Stomach (tissue), 9 donors: ENCODE measurements around the gene TP73. TPM values are rescaled to one million over a fixed set of nuclear protein-coding genes. Genes with fewer than 3 reads are reported as not detected.

ENCODE experiments used
- DNase-seq, 2 donors: peaks; one replicate each; pipeline versions ENCODE4 v3.0.0 to v3.0.0-alpha.2; 2013 to 2019
- H3K27ac ChIP-seq, 5 donors: fragments of 200-600 bp in 4 of 5; sonication (generic) in 4 of 5; one replicate each; pipeline ENCODE4 v1.5.1; 2013 to 2019; ENCODE audit warnings: mild to moderate bottlenecking in 1 of 5, moderate library complexity in 1 of 5
- H3K27me3 ChIP-seq, 3 donors: fragments of 200-600 bp; sonication (generic); one replicate each; pipeline ENCODE4 v1.5.1; 2017 to 2019; ENCODE audit warnings: mixed run types in 1 of 3
- H3K36me3 ChIP-seq, 4 donors: fragments of 200-600 bp; sonication (generic); 1 replicate in 3 of 4; 2 replicates in 1 of 4; pipeline ENCODE4 v1.5.1; 2016 to 2019
- H3K4me1 ChIP-seq, 4 donors: fragments of 200-600 bp; sonication (generic); one replicate each; pipeline ENCODE4 v1.5.1; 2016 to 2019
- H3K4me3 ChIP-seq, 4 donors: fragments of 200-600 bp; sonication (generic) in 3 of 4; one replicate each; pipeline ENCODE4 v1.5.1; 2016 to 2019; ENCODE audit warnings: mild to moderate bottlenecking in 1 of 4
- H3K9me3 ChIP-seq, 4 donors: fragments of 200-600 bp; sonication (generic); one replicate each; pipeline ENCODE4 v1.5.1; 2016 to 2019
- CTCF ChIP-seq, 7 experiments: fragments of 450-650 bp in 4 of 7; fragments of 200-600 bp in 3 of 7; sonication (generic) in 3 of 7; IDR thresholded peaks; one replicate each; pipeline ENCODE4 v1.5.1; 2016 to 2019; ENCODE audit warnings: antibody characterized with exemption in 7 of 7, control low read depth in 2 of 7, mild to moderate bottlenecking in 1 of 7
- EP300 ChIP-seq: sonication (generic); formaldehyde crosslinking; IDR thresholded peaks from one replicate; pipeline ENCODE4 v1.6.1; 2017; ENCODE audit warnings: antibody characterized with exemption
- POLR2A ChIP-seq, 4 donors: fragments of 450-650 bp; IDR thresholded peaks; one replicate each; pipeline ENCODE4 v1.6.1; 2016; ENCODE audit warnings: antibody characterized with exemption in 4 of 4, control low read depth in 2 of 4, mild to moderate bottlenecking in 1 of 4, moderate library complexity in 1 of 4
- POLR2AphosphoS5 ChIP-seq, 3 donors: sonication (generic); formaldehyde crosslinking; IDR thresholded peaks; one replicate each; pipeline ENCODE4 v1.6.1; 2016; ENCODE audit warnings: antibody characterized with exemption in 3 of 3
- WGBS, 5 donors: extraction: QIAGEN DNeasy Blood & Tissue Kit in 3 of 5; methylation state at CpG; one replicate each; pipeline versions ENCODE4 v1.1.5 to v1.1.7; 2013 to 2018; 5-methylcytosine and 5-hydroxymethylcytosine counted together
- intact Hi-C: fragments of 100-400 bp; cut with DNase I; formaldehyde crosslinking; loops from one replicate; pipeline ENCODE4 v1.15.1; 2023; ENCODE audit warnings: low total_unique reads
- polyA plus RNA-seq, 3 donors: library from polyadenylated mRNA; stranded (reverse); fragments of 200-250 nt; gene quantifications; one replicate each; pipeline ENCODE4 v1.2.3, GENCODE V29; 2013
- total RNA-seq, 5 donors: library from RNA; depleted of rRNA; stranded (reverse); fragments of >200 nt; gene quantifications; one replicate each; pipeline versions ENCODE4 v1.1.0 to v1.2.3, GENCODE V29; 2014 to 2016
- donor health status: healthy with polysubstance abuse.
- donor health status: Bipolar disorder and iron deficiency.
- donor health status: healthy.

The TP73 gene
- total and polyA plus RNA-seq, 8 donors, result 0.25 to 9.8 (median 1.4) TPM; not detected in 4

GRCh38 chr1:3740042-3740441, 87.7 kb downstream of the TP73 start:
- H3K4me1 ChIP-seq, result peaks cover 0 to 16% (median 3%) of the 10 kb centered on the region in 4 donors
- intact Hi-C loops, result no loop called here
- H3K36me3 ChIP-seq, result peaks cover 33 to 100% (median 80%) of the 10 kb centered on the region in 4 donors
- no peak for DNase-seq
- no peak for TF ChIP-seq POLR2A (IDR thresholded peaks at IDR 0.05)
- no peak for TF ChIP-seq POLR2AphosphoS5 (IDR thresholded peaks at IDR 0.05)
- TF ChIP-seq EP300, result no peak
- no peak for TF ChIP-seq CTCF (IDR thresholded peaks at IDR 0.05)
- H3K4me3 ChIP-seq, result no peak overlapping the region
- H3K27ac ChIP-seq, result no peak overlapping the region
- 67 to 83% (median 78%) methylated on average over 7 to 9 of the region's 9 CpGs for WGBS, 5 donors
- H3K27me3 ChIP-seq, result no peaks in the 10 kb centered on the region
- H3K9me3 ChIP-seq, result no peaks in the 10 kb centered on the region

GRCh38 chr1:3740752-3741151, 88.4 kb downstream of the TP73 start:
- intact Hi-C loops, result no loop called here
- Histone ChIP-seq H3K27me3 (no peaks in the 10 kb centered on the region), H3K36me3 (peaks cover 33 to 95% (median 73%) of the 10 kb centered on the region in 4 donors)

GRCh38 chr1:3741566-3742438, 89.5 kb downstream of the TP73 start:
- no peak overlapping the region for H3K27ac ChIP-seq
- peaks cover 13 to 33% (median 20%) of the 10 kb centered on the region in 4 donors for H3K4me1 ChIP-seq
- H3K27me3 ChIP-seq, result no peaks in the 10 kb centered on the region
- intact Hi-C loops, result no loop called here
- no peak overlapping the region for H3K4me3 ChIP-seq
- WGBS, 5 donors, result 89 to 96% (median 91%) methylated on average over 21 to 22 of the region's 22 CpGs
- no peak for DNase-seq
- no peaks in the 10 kb centered on the region for H3K9me3 ChIP-seq
- no peak for TF ChIP-seq POLR2AphosphoS5 (IDR thresholded peaks at IDR 0.05)
- TF ChIP-seq EP300, result no peak
- TF ChIP-seq CTCF (IDR thresholded peaks at IDR 0.05), result no peak
- TF ChIP-seq POLR2A (IDR thresholded peaks at IDR 0.05), result no peak
- peaks cover 33 to 85% (median 63%) of the 10 kb centered on the region in 4 donors for H3K36me3 ChIP-seq

More at GRCh38 chr1:3740752-3741151, 88.4 kb downstream of the TP73 start:
- Histone ChIP-seq H3K27ac (no peak overlapping the region), H3K4me3 (no peak overlapping the region), H3K4me1 (peaks cover 2 to 23% (median 10%) of the 10 kb centered on the region in 4 donors), H3K9me3 (no peaks in the 10 kb centered on the region)
- TF ChIP-seq CTCF (IDR thresholded peaks at IDR 0.05) (no peak), POLR2A (IDR thresholded peaks at IDR 0.05) (no peak), EP300 (no peak), POLR2AphosphoS5 (IDR thresholded peaks at IDR 0.05) (no peak)
- 93 to 97% (median 96%) methylated on average over 13 of the region's 13 CpGs for WGBS, 5 donors
- no peak for DNase-seq

- H3K9me3 ChIP-seq, result no peaks in the 10 kb centered on the region
- WGBS, 5 donors, result 82 to 88% (median 86%) methylated on average over 24 of the region's 24 CpGs
- no peaks in the 10 kb centered on the region for H3K27me3 ChIP-seq
- no peak overlapping the region for H3K4me3 ChIP-seq
- peaks cover 33 to 76% (median 54%) of the 10 kb centered on the region in 4 donors for H3K36me3 ChIP-seq
- no peak for DNase-seq
- intact Hi-C loops, result no loop called here
- TF ChIP-seq POLR2A (IDR thresholded peaks at IDR 0.05) (no peak), EP300 (no peak), CTCF (IDR thresholded peaks at IDR 0.05) (no peak), POLR2AphosphoS5 (IDR thresholded peaks at IDR 0.05) (no peak)
- no peak overlapping the region for H3K27ac ChIP-seq
- peaks cover 16 to 39% (median 26%) of the 10 kb centered on the region in 4 donors for H3K4me1 ChIP-seq
Observed at GRCh38 chr1:3742439-3743298, 90.4 kb downstream of the TP73 start.
